HG02840 (cell line): Measurements from ENCODE around the gene VAMP5.
"Not testable (repeated sequence)": the region's sequence is repeated elsewhere in the genome, so short reads cannot be mapped to it uniquely, and the experiment has no call there.

Experiments used
- ATAC-seq: cut with Tn5 transposase; IDR thresholded peaks from one replicate; pipeline ENCODE4 v1.9.1; 2021; ENCODE audit warnings: mild to moderate bottlenecking, moderate library complexity, moderate number of reproducible peaks; ENCODE audit not compliant: unreplicated experiment, low FRiP score

The VAMP5 gene

GRCh38 chr2:85582492-85582891 lies 1.7 kb upstream of the VAMP5 start:
- no peak for ATAC-seq

GRCh38 chr2:85583667-85584353 lies 421 bp upstream of the VAMP5 start:
- ATAC-seq, result no peak

- ATAC-seq, result peak; percentile 24
These were observed 888 bp downstream of the VAMP5 start for GRCh38 chr2:85584857-85585780.

- no peak for ATAC-seq
These were observed 1.5 kb downstream of the VAMP5 start for GRCh38 chr2:85585781-85586105.

- no peak for ATAC-seq
These were observed 4.0 kb downstream of the VAMP5 start for GRCh38 chr2:85588236-85588635.

GRCh38 chr2:85588645-85589044 lies 4.4 kb downstream of the VAMP5 start:
- no peak for ATAC-seq

- no peak for ATAC-seq
These were observed 5.0 kb downstream of the VAMP5 start for GRCh38 chr2:85589181-85589580.

GRCh38 chr2:85589982-85590791 lies 6.0 kb downstream of the VAMP5 start:
- ATAC-seq, result no peak

GRCh38 chr2:85590950-85591349 lies 6.7 kb downstream of the VAMP5 start:
- no peak for ATAC-seq

- no peak for ATAC-seq
These were observed 7.3 kb downstream of the VAMP5 start for GRCh38 chr2:85591563-85591962.

GRCh38 chr2:85592299-85592698 lies 8.1 kb downstream of the VAMP5 start:
- not testable (repeated sequence) for ATAC-seq

GRCh38 chr2:85593023-85593422 lies 8.8 kb downstream of the VAMP5 start:
- ATAC-seq, result no peak

GRCh38 chr2:85594715-85595300 lies 10.6 kb downstream of the VAMP5 start:
- no peak for ATAC-seq

- ATAC-seq, result peak; percentile 98
These were observed 11.2 kb downstream of the VAMP5 start, which contains the start of gene RNF181 for GRCh38 chr2:85595301-85596025. Gene RNF181, plus strand, starts transcription at chr2:85595745. Its CDS starts 19 bp downstream, at chr2:85595764.

GRCh38 chr2:85596026-85596333 lies 11.7 kb downstream of the VAMP5 start:
- ATAC-seq, result no peak

- ATAC-seq, result no peak
These were observed 12.4 kb downstream of the VAMP5 start for GRCh38 chr2:85596486-85597143.

- no peak for ATAC-seq
These were observed 13.0 kb downstream of the VAMP5 start for GRCh38 chr2:85597241-85597640.

GRCh38 chr2:85598594-85599340 lies 14.5 kb downstream of the VAMP5 start:
- no peak for ATAC-seq
